Mesendoderm (in vitro differentiated cells): Measurements from ENCODE around the gene MUC5B.

Experiments
- DNase-seq: peaks from one replicate; pipeline ENCODE4 v3.0.0; 2013
- H2AK5ac ChIP-seq: 2 replicates; pipeline ENCODE4 v1.6.1; 2013; ENCODE audit warnings: low read length, inconsistent platforms
- H2BK120ac ChIP-seq: 2 replicates; pipeline ENCODE4 v1.6.1; 2013; ENCODE audit warnings: low read depth, mild to moderate bottlenecking, low read length, moderate library complexity, mixed read lengths
- H2BK15ac ChIP-seq: replicated peaks from 2 replicates; pipeline ENCODE4 v1.6.1; 2013; ENCODE audit warnings: low read depth, mild to moderate bottlenecking, moderate library complexity
- H2BK5ac ChIP-seq: 2 replicates; pipeline ENCODE4 v1.6.1; 2013; ENCODE audit warnings: low read length, inconsistent platforms
- H3K18ac ChIP-seq: 2 replicates; pipeline ENCODE4 v1.6.1; 2013; ENCODE audit warnings: mild to moderate bottlenecking, low read length, mixed read lengths
- H3K23ac ChIP-seq: one replicate; pipeline ENCODE4 v1.6.1; 2013; ENCODE audit warnings: low read length
- H3K27ac ChIP-seq: 2 replicates; pipeline ENCODE4 v1.5.1; 2013; ENCODE audit warnings: low read depth, mild to moderate bottlenecking, inconsistent platforms, low read length, moderate library complexity
- H3K27me3 ChIP-seq: 2 replicates; pipeline ENCODE4 v1.6.1; 2013; ENCODE audit warnings: low read length, control low read depth, mild to moderate bottlenecking, inconsistent platforms; ENCODE audit not compliant: insufficient read depth, poor library complexity
- H3K36me3 ChIP-seq: 2 replicates; pipeline ENCODE4 v1.6.1; 2013; ENCODE audit warnings: low read length, inconsistent platforms; ENCODE audit not compliant: control insufficient read depth, insufficient read depth
- H3K4ac ChIP-seq: one replicate; pipeline ENCODE4 v1.6.1; 2013; ENCODE audit warnings: low read depth, mild to moderate bottlenecking, low read length, moderate library complexity
- H3K4me1 ChIP-seq: 2 replicates; pipeline ENCODE4 v1.6.1; 2013; ENCODE audit warnings: low read depth, low read length, inconsistent platforms; ENCODE audit not compliant: control insufficient read depth
- H3K4me2 ChIP-seq: 2 replicates; pipeline ENCODE4 v1.6.1; 2013; ENCODE audit warnings: low read length
- H3K4me3 ChIP-seq: 2 replicates; pipeline ENCODE4 v1.5.1; 2013; ENCODE audit warnings: mild to moderate bottlenecking, low read length
- H3K56ac ChIP-seq: one replicate; pipeline ENCODE4 v1.6.1; 2013; ENCODE audit warnings: low read length
- H3K79me1 ChIP-seq: 2 replicates; pipeline ENCODE4 v1.6.1; 2013; ENCODE audit warnings: low read length, inconsistent platforms
- H3K79me2 ChIP-seq: 2 replicates; pipeline ENCODE4 v1.6.1; 2013; ENCODE audit warnings: mild to moderate bottlenecking, low read length; ENCODE audit not compliant: control insufficient read depth, insufficient read depth
- H3K9ac ChIP-seq: 2 replicates; pipeline ENCODE4 v1.6.1; 2013; ENCODE audit warnings: low read length, inconsistent platforms
- H4K5ac ChIP-seq: one replicate; pipeline ENCODE4 v1.6.1; 2013; ENCODE audit warnings: low read length
- H4K8ac ChIP-seq: one replicate; pipeline ENCODE4 v1.6.1; 2013; ENCODE audit warnings: low read depth, mild to moderate bottlenecking, control low read depth, low read length, moderate library complexity
- WGBS: extraction: QIAGEN DNeasy Blood & Tissue Kit; methylation state at CpG from one replicate; pipeline ENCODE4 v1.1.7; 2013; ENCODE audit warnings: low lambda C conversion rate, missing lambda C conversion rate; ENCODE audit not compliant: insufficient coverage; ENCODE audit errors: extremely low coverage; 5-methylcytosine and 5-hydroxymethylcytosine counted together

The MUC5B gene

GRCh38 chr11:1229471-1230120, 6.7 kb downstream of the MUC5B start:
- Histone ChIP-seq H2AK5ac (no peak overlapping the region), H3K4me2 (no peak overlapping the region), H2BK15ac (no peak overlapping the region), H4K8ac (no peak overlapping the region), H2BK5ac (no peak overlapping the region), H3K4me1 (peaks cover 2% of the 10 kb centered on the region), H3K79me2 (no peaks in the 10 kb centered on the region), H3K79me1 (no peaks in the 10 kb centered on the region), H3K4me3 (no peak overlapping the region), H3K56ac (no peak overlapping the region), H3K27me3 (no peaks in the 10 kb centered on the region), H3K4ac (no peak overlapping the region), H3K9ac (no peak overlapping the region), H3K18ac (no peak overlapping the region), H3K27ac (no peak overlapping the region), H2BK120ac (no peak overlapping the region), H3K36me3 (no peaks in the 10 kb centered on the region), H4K5ac (no peak overlapping the region), H3K23ac (no peak overlapping the region)
- no CpG with 5 or more reads among the region's 27 CpGs for WGBS
- DNase-seq, result no peak

DNA sequence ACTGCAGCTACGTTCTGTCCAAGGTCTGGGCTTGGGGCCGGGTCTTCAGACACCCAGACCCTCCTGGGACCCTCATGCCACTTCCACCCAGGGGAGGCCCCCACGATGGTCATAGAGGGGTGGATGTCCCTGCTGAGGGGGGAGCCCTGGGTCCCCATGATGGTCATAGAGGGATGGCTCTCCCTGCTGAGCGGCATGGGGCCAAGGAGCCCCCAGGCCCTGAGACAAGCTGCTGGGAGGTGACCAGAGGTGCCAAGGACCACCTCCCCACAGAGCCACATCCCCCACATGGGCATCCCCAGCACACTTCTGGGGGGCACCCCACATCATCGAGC, 7.2 kb downstream of the MUC5B start:
- H3K27ac ChIP-seq, result no peak overlapping the region
- no peak overlapping the region for H2AK5ac ChIP-seq
- no peaks in the 10 kb centered on the region for H3K79me1 ChIP-seq
- no peak for DNase-seq
- H3K4me3 ChIP-seq, result no peak overlapping the region
- H3K79me2 ChIP-seq, result no peaks in the 10 kb centered on the region
- H4K5ac ChIP-seq, result no peak overlapping the region
- H3K56ac ChIP-seq, result no peak overlapping the region
- H2BK120ac ChIP-seq, result no peak overlapping the region
- no peak overlapping the region for H2BK15ac ChIP-seq
- no peak overlapping the region for H2BK5ac ChIP-seq
- H3K23ac ChIP-seq, result no peak overlapping the region
- no peak overlapping the region for H3K4ac ChIP-seq
- no peak overlapping the region for H4K8ac ChIP-seq
- H3K18ac ChIP-seq, result no peak overlapping the region
- H3K27me3 ChIP-seq, result no peaks in the 10 kb centered on the region
- no peaks in the 10 kb centered on the region for H3K36me3 ChIP-seq
- no peaks in the 10 kb centered on the region for H3K4me1 ChIP-seq
- no peak overlapping the region for H3K4me2 ChIP-seq
- no peak overlapping the region for H3K9ac ChIP-seq
- no CpG with 5 or more reads among the region's 5 CpGs for WGBS

- Histone ChIP-seq H3K79me1 (no peaks in the 10 kb centered on the region), H3K4ac (no peak overlapping the region), H2BK15ac (no peak overlapping the region), H3K18ac (no peak overlapping the region), H3K79me2 (no peaks in the 10 kb centered on the region), H3K27ac (no peak overlapping the region), H3K4me3 (no peak overlapping the region), H3K4me1 (no peaks in the 10 kb centered on the region), H3K4me2 (no peak overlapping the region), H3K9ac (no peak overlapping the region), H3K23ac (no peak overlapping the region), H4K5ac (no peak overlapping the region), H2BK5ac (no peak overlapping the region), H3K27me3 (no peaks in the 10 kb centered on the region), H3K56ac (no peak overlapping the region), H2BK120ac (no peak overlapping the region), H3K36me3 (no peaks in the 10 kb centered on the region), H4K8ac (no peak overlapping the region), H2AK5ac (no peak overlapping the region)
- no CpG with 5 or more reads among the region's 45 CpGs for WGBS
- DNase-seq, result no peak
These were observed 7.9 kb downstream of the MUC5B start for GRCh38 chr11:1230456-1231395.

DNA sequence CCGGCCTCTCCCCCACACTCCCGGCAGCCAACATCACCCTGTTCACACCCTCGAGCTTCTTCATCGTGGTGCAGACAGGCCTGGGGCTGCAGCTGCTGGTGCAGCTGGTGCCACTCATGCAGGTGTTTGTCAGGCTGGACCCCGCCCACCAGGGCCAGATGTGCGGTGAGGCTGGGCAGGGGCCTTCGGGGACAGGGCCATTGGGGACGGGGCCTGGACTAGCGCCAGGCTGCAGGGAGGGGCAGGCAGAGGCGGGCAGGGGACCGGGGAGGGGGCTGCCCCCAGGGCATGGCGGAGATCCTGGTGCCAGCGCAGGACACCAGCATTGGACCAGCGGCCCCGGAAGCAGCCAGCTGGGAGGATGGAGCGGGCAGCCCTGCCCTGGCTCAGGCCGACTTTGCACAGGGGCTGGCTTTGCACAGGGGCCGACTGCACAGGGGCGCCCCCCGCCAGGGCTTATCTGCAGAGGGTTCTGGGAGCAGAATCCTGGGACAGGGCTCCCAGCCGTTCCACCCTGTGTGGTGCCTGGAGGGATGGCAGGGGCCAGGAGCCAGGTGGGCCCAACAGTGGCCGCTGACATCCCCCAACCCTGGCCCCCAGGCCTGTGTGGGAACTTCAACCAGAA, 8.6 kb downstream of the MUC5B start:
- no peak overlapping the region for H2AK5ac ChIP-seq
- WGBS, result no CpG with 5 or more reads among the region's 22 CpGs

DNA sequence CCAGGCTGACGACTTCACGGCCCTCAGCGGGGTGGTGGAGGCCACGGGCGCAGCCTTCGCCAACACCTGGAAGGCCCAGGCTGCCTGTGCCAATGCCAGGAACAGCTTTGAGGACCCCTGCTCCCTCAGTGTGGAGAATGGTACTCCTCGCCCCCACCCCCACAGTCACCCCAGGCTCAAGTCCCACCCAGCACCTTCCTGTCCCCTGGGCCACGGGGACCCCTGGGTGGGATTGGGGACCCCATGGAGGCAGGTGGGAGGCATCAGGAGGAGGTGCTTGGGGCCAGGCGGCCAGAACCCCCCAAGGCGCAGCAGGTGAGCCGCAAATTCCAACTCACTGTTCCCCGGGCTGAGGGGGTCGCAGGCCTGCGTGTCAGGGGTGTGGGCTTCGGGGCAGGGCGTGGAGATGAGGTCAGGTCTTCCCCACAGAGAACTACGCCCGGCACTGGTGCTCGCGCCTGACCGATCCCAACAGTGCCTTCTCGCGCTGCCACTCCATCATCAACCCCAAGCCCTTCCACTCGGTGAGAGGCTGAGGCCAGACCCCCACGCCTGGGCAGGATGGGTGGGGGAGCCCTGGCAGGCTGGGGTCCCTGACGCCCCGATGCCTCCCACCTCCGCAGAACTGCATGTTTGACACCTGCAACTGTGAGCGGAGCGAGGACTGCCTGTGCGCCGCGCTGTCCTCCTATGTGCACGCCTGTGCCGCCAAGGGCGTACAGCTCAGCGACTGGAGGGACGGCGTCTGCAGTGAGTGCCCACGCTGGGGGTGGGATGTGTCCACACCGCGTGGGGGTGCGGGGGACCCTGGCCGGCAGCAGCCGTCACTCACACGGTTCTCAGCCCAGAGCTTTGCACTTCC, 9.4 kb downstream of the MUC5B start:
- H3K9ac ChIP-seq, result no peak overlapping the region
- no peak overlapping the region for H2BK15ac ChIP-seq
- no peak overlapping the region for H3K18ac ChIP-seq
- H3K56ac ChIP-seq, result no peak overlapping the region
- no peak overlapping the region for H3K4ac ChIP-seq
- H4K8ac ChIP-seq, result no peak overlapping the region
- H2BK5ac ChIP-seq, result no peak overlapping the region
- no peak for DNase-seq
- no peak overlapping the region for H2AK5ac ChIP-seq
- H3K4me1 ChIP-seq, result no peaks in the 10 kb centered on the region
- no peaks in the 10 kb centered on the region for H3K79me2 ChIP-seq
- no peak overlapping the region for H3K23ac ChIP-seq
- H4K5ac ChIP-seq, result no peak overlapping the region
- H3K4me2 ChIP-seq, result no peak overlapping the region
- WGBS, result no CpG with 5 or more reads among the region's 46 CpGs
- no peak overlapping the region for H3K4me3 ChIP-seq
- H3K27ac ChIP-seq, result no peak overlapping the region
- H3K36me3 ChIP-seq, result no peaks in the 10 kb centered on the region
- H2BK120ac ChIP-seq, result no peak overlapping the region
- H3K27me3 ChIP-seq, result no peaks in the 10 kb centered on the region
- no peaks in the 10 kb centered on the region for H3K79me1 ChIP-seq

More for the DNA sequence above, 8.6 kb downstream of the MUC5B start:
- Histone ChIP-seq H4K5ac (no peak overlapping the region), H4K8ac (no peak overlapping the region), H3K79me1 (no peaks in the 10 kb centered on the region), H3K27ac (no peak overlapping the region), H3K4ac (no peak overlapping the region), H3K4me2 (no peak overlapping the region), H3K9ac (no peak overlapping the region), H2BK15ac (no peak overlapping the region), H3K23ac (no peak overlapping the region), H3K79me2 (no peaks in the 10 kb centered on the region), H2BK5ac (no peak overlapping the region), H3K18ac (no peak overlapping the region), H2BK120ac (no peak overlapping the region), H3K4me1 (no peaks in the 10 kb centered on the region), H3K36me3 (no peaks in the 10 kb centered on the region), H3K27me3 (no peaks in the 10 kb centered on the region), H3K56ac (no peak overlapping the region), H3K4me3 (no peak overlapping the region)
- no peak for DNase-seq
